ENCODE measurements around the gene ALOXE3.

Gene ALOXE3

GRCh38 chr17:8076502-8077266 lies 41.6 kb downstream of the ALOXE3 start:
- peaks cover 86% of the 10 kb centered on the region for H3K27me3 ChIP-seq (ENCODE audit: control insufficient read depth, insufficient read depth, low read length)
- H3K36me3 ChIP-seq (ENCODE audit: control insufficient read depth, insufficient read depth, low read length) = no peaks in the 10 kb centered on the region
- H3K4me1 ChIP-seq (ENCODE audit: control insufficient read depth, insufficient read depth, low read length) = peaks cover 5% of the 10 kb centered on the region
- no peak overlapping the region for H3K4me3 ChIP-seq (ENCODE audit: low read depth, low read length)
- H3K9ac ChIP-seq (ENCODE audit: low read depth, low read length) = no peak overlapping the region
- no peaks in the 10 kb centered on the region for H3K9me3 ChIP-seq (ENCODE audit: control insufficient read depth, insufficient read depth, low read length)

GRCh38 chr17:8075574-8076342 lies 42.6 kb downstream of the ALOXE3 start:
- Histone ChIP-seq H3K4me3 (ENCODE audit: low read depth, low read length) (no peak overlapping the region), H3K9ac (ENCODE audit: low read depth, low read length) (no peak overlapping the region), H3K36me3 (ENCODE audit: control insufficient read depth, insufficient read depth, low read length) (no peaks in the 10 kb centered on the region), H3K4me1 (ENCODE audit: control insufficient read depth, insufficient read depth, low read length) (peaks cover 5% of the 10 kb centered on the region), H3K27me3 (ENCODE audit: control insufficient read depth, insufficient read depth, low read length) (peaks cover 86% of the 10 kb centered on the region), H3K9me3 (ENCODE audit: control insufficient read depth, insufficient read depth, low read length) (no peaks in the 10 kb centered on the region)

GRCh38 chr17:8075081-8075480 lies 43.2 kb downstream of the ALOXE3 start:
- H3K4me1 ChIP-seq (ENCODE audit: control insufficient read depth, insufficient read depth, low read length) = peaks cover 5% of the 10 kb centered on the region
- no peaks in the 10 kb centered on the region for H3K9me3 ChIP-seq (ENCODE audit: control insufficient read depth, insufficient read depth, low read length)
- no peak overlapping the region for H3K4me3 ChIP-seq (ENCODE audit: low read depth, low read length)
- H3K9ac ChIP-seq (ENCODE audit: low read depth, low read length) = no peak overlapping the region
- no peaks in the 10 kb centered on the region for H3K36me3 ChIP-seq (ENCODE audit: control insufficient read depth, insufficient read depth, low read length)
- H3K27me3 ChIP-seq (ENCODE audit: control insufficient read depth, insufficient read depth, low read length) = peaks cover 86% of the 10 kb centered on the region

GRCh38 chr17:8074554-8074953 lies 43.8 kb downstream of the ALOXE3 start:
- no peaks in the 10 kb centered on the region for H3K9me3 ChIP-seq (ENCODE audit: control insufficient read depth, insufficient read depth, low read length)
- H3K36me3 ChIP-seq (ENCODE audit: control insufficient read depth, insufficient read depth, low read length) = no peaks in the 10 kb centered on the region
- peaks cover 5% of the 10 kb centered on the region for H3K4me1 ChIP-seq (ENCODE audit: control insufficient read depth, insufficient read depth, low read length)
- H3K27me3 ChIP-seq (ENCODE audit: control insufficient read depth, insufficient read depth, low read length) = peaks cover 85% of the 10 kb centered on the region
- H3K9ac ChIP-seq (ENCODE audit: low read depth, low read length) = no peak overlapping the region
- peak overlapping the region; percentile 62 for H3K4me3 ChIP-seq (ENCODE audit: low read depth, low read length)

- Histone ChIP-seq H3K4me3 (ENCODE audit: low read depth, low read length) (peak overlapping the region; percentile 62), H3K9me3 (ENCODE audit: control insufficient read depth, insufficient read depth, low read length) (no peaks in the 10 kb centered on the region), H3K36me3 (ENCODE audit: control insufficient read depth, insufficient read depth, low read length) (no peaks in the 10 kb centered on the region), H3K27me3 (ENCODE audit: control insufficient read depth, insufficient read depth, low read length) (peaks cover 91% of the 10 kb centered on the region), H3K9ac (ENCODE audit: low read depth, low read length) (no peak overlapping the region), H3K4me1 (ENCODE audit: control insufficient read depth, insufficient read depth, low read length) (peaks cover 5% of the 10 kb centered on the region)
Measured at GRCh38 chr17:8073627-8074484, 44.5 kb downstream of the ALOXE3 start.

- Histone ChIP-seq H3K9ac (ENCODE audit: low read depth, low read length) (no peak overlapping the region), H3K27me3 (ENCODE audit: control insufficient read depth, insufficient read depth, low read length) (peaks cover 95% of the 10 kb centered on the region), H3K4me1 (ENCODE audit: control insufficient read depth, insufficient read depth, low read length) (peaks cover 5% of the 10 kb centered on the region), H3K4me3 (ENCODE audit: low read depth, low read length) (peak overlapping the region; percentile 62), H3K36me3 (ENCODE audit: control insufficient read depth, insufficient read depth, low read length) (no peaks in the 10 kb centered on the region), H3K9me3 (ENCODE audit: control insufficient read depth, insufficient read depth, low read length) (no peaks in the 10 kb centered on the region)
Measured at GRCh38 chr17:8072729-8073461, 45.4 kb downstream of the ALOXE3 start.

- H3K9ac ChIP-seq (ENCODE audit: low read depth, low read length) = no peak overlapping the region
- peaks cover 5% of the 10 kb centered on the region for H3K4me1 ChIP-seq (ENCODE audit: control insufficient read depth, insufficient read depth, low read length)
- no peaks in the 10 kb centered on the region for H3K9me3 ChIP-seq (ENCODE audit: control insufficient read depth, insufficient read depth, low read length)
- H3K36me3 ChIP-seq (ENCODE audit: control insufficient read depth, insufficient read depth, low read length) = no peaks in the 10 kb centered on the region
- H3K4me3 ChIP-seq (ENCODE audit: low read depth, low read length) = peak overlapping the region; percentile 62
- H3K27me3 ChIP-seq (ENCODE audit: control insufficient read depth, insufficient read depth, low read length) = peaks cover 93% of the 10 kb centered on the region
Measured at GRCh38 chr17:8072341-8072728, 46.0 kb downstream of the ALOXE3 start.

- Histone ChIP-seq H3K4me1 (ENCODE audit: control insufficient read depth, insufficient read depth, low read length) (peaks cover 5% of the 10 kb centered on the region), H3K27me3 (ENCODE audit: control insufficient read depth, insufficient read depth, low read length) (peaks cover 91% of the 10 kb centered on the region), H3K9me3 (ENCODE audit: control insufficient read depth, insufficient read depth, low read length) (no peaks in the 10 kb centered on the region), H3K9ac (ENCODE audit: low read depth, low read length) (no peak overlapping the region), H3K4me3 (ENCODE audit: low read depth, low read length) (peak overlapping the region; percentile 62), H3K36me3 (ENCODE audit: control insufficient read depth, insufficient read depth, low read length) (no peaks in the 10 kb centered on the region)
Measured at GRCh38 chr17:8071496-8071895, 46.8 kb downstream of the ALOXE3 start.

GRCh38 chr17:8069587-8069860 lies 48.8 kb downstream of the ALOXE3 start:
- no peaks in the 10 kb centered on the region for H3K36me3 ChIP-seq (ENCODE audit: control insufficient read depth, insufficient read depth, low read length)
- H3K9ac ChIP-seq (ENCODE audit: low read depth, low read length) = no peak overlapping the region
- no peaks in the 10 kb centered on the region for H3K9me3 ChIP-seq (ENCODE audit: control insufficient read depth, insufficient read depth, low read length)
- peaks cover 82% of the 10 kb centered on the region for H3K27me3 ChIP-seq (ENCODE audit: control insufficient read depth, insufficient read depth, low read length)
- H3K4me3 ChIP-seq (ENCODE audit: low read depth, low read length) = no peak overlapping the region
- peaks cover 6% of the 10 kb centered on the region for H3K4me1 ChIP-seq (ENCODE audit: control insufficient read depth, insufficient read depth, low read length)

- H3K27me3 ChIP-seq (ENCODE audit: control insufficient read depth, insufficient read depth, low read length) = peaks cover 79% of the 10 kb centered on the region
Measured at GRCh38 chr17:8068736-8069586, 49.4 kb downstream of the ALOXE3 start.

More at GRCh38 chr17:8068736-8069586, 49.4 kb downstream of the ALOXE3 start:
- H3K9me3 ChIP-seq (ENCODE audit: control insufficient read depth, insufficient read depth, low read length) = no peaks in the 10 kb centered on the region
- H3K4me1 ChIP-seq (ENCODE audit: control insufficient read depth, insufficient read depth, low read length) = peaks cover 8% of the 10 kb centered on the region
- H3K4me3 ChIP-seq (ENCODE audit: low read depth, low read length) = no peak overlapping the region
- no peak overlapping the region for H3K9ac ChIP-seq (ENCODE audit: low read depth, low read length)
- H3K36me3 ChIP-seq (ENCODE audit: control insufficient read depth, insufficient read depth, low read length) = no peaks in the 10 kb centered on the region
